ENCODE data around the gene POLR1D. TPM values are rescaled to one million over a fixed set of nuclear protein-coding genes. Genes with fewer than 3 reads are reported as not detected.

The POLR1D gene
- total RNA-seq, 4 donors from 2014 or later, result 115 to 137 (median 133) TPM

GRCh38 chr13:27638521-27638920 lies 16.8 kb downstream of the POLR1D start:
- peak; percentile 48 for ATAC-seq
- 0 to 13% methylated on average over 2 of the region's 2 CpGs for WGBS, 2 donors (ENCODE audit: low coverage in 1 of 2)
- Histone ChIP-seq H3K4me1 (peaks cover 9 to 81% (median 21%) of the 10 kb centered on the region in 3 donors), H3K9me3 (no peaks in the 10 kb centered on the region), H3K27ac (peak overlapping the region; percentile 47 to 70 (median 67)), H3K36me3 (no peaks in the 10 kb centered on the region), H3K4me3 (no peak overlapping the region), H3K27me3 (no peaks in the 10 kb centered on the region)
- TF ChIP-seq EP300 (IDR thresholded peaks at IDR 0.05), result no peak
- no peak for TF ChIP-seq POLR2A (IDR thresholded peaks at IDR 0.05)
- TF ChIP-seq CTCF (IDR thresholded peaks at IDR 0.05), result no peak
- TF ChIP-seq POLR2AphosphoS5 (IDR thresholded peaks at IDR 0.05), result no peak

- peak overlapping the region; percentile 38 to 70 (median 56) for H3K27ac ChIP-seq
- TF ChIP-seq POLR2AphosphoS5 (IDR thresholded peaks at IDR 0.05) (no peak), POLR2A (IDR thresholded peaks at IDR 0.05) (no peak), EP300 (IDR thresholded peaks at IDR 0.05) (no peak), CTCF (IDR thresholded peaks at IDR 0.05) (no peak)
- no peak overlapping the region for H3K4me3 ChIP-seq
- H3K27me3 ChIP-seq, result no peaks in the 10 kb centered on the region
- peaks cover 16 to 81% (median 25%) of the 10 kb centered on the region in 3 donors for H3K4me1 ChIP-seq
- no peaks in the 10 kb centered on the region for H3K9me3 ChIP-seq
- H3K36me3 ChIP-seq, result no peaks in the 10 kb centered on the region
- ATAC-seq, result no peak
Observed at GRCh38 chr13:27639186-27639585, 17.5 kb downstream of the POLR1D start.

GRCh38 chr13:27641711-27642502 lies 20.2 kb downstream of the POLR1D start:
- TF ChIP-seq EP300 (IDR thresholded peaks at IDR 0.05) (no peak), CTCF (IDR thresholded peaks at IDR 0.05) (no peak)
- H3K9me3 ChIP-seq, result no peaks in the 10 kb centered on the region
- no peaks in the 10 kb centered on the region for H3K36me3 ChIP-seq
- ATAC-seq, result no peak
- peaks cover 24 to 86% (median 28%) of the 10 kb centered on the region in 3 donors for H3K4me1 ChIP-seq
- WGBS, 2 donors (ENCODE audit: low coverage in 1 of 2), result 72 to 74% methylated on average over 3 to 4 of the region's 4 CpGs
- H3K27me3 ChIP-seq, result no peaks in the 10 kb centered on the region
- peak overlapping the region in 3 of 4 donors; percentile 27 to 60 (median 31) for H3K27ac ChIP-seq
- no peak overlapping the region for H3K4me3 ChIP-seq

GRCh38 chr13:27643334-27644132 lies 21.8 kb downstream of the POLR1D start:
- H3K4me1 ChIP-seq, result peaks cover 14 to 69% (median 15%) of the 10 kb centered on the region in 3 donors
- H3K27me3 ChIP-seq, result no peaks in the 10 kb centered on the region
- peak overlapping the region; percentile 31 to 60 (median 46) for H3K27ac ChIP-seq

More at GRCh38 chr13:27643334-27644132, 21.8 kb downstream of the POLR1D start:
- H3K4me3 ChIP-seq, result no peak overlapping the region
- no peak for TF ChIP-seq POLR2A (IDR thresholded peaks at IDR 0.05)
- TF ChIP-seq POLR2AphosphoS5 (IDR thresholded peaks at IDR 0.05), result no peak
- TF ChIP-seq CTCF (IDR thresholded peaks at IDR 0.05), result no peak
- TF ChIP-seq EP300 (IDR thresholded peaks at IDR 0.05), result no peak
- no peaks in the 10 kb centered on the region for H3K9me3 ChIP-seq
- WGBS, 2 donors (ENCODE audit: low coverage in 1 of 2), result 62 to 63% methylated on average over 5 of the region's 5 CpGs
- ATAC-seq, result no peak
- H3K36me3 ChIP-seq, result peaks cover 0 to under 1% of the 10 kb centered on the region in 2 donors
